GM12801 (cell line): ENCODE data around the gene C10orf143.

Experiments
- CTCF ChIP-seq: IDR thresholded peaks from one replicate; pipeline ENCODE4 v1.5.1; 2011; ENCODE audit warnings: control low read depth; ENCODE audit not compliant: insufficient read length; ENCODE audit errors: extremely low read depth

Gene C10orf143

GRCh38 chr10:130015075-130015695, 95.4 kb downstream of the C10orf143 start:
- TF ChIP-seq CTCF, result no peak

GRCh38 chr10:130014263-130015074, 96.2 kb downstream of the C10orf143 start:
- no peak for TF ChIP-seq CTCF
